ENCODE measurements around the gene ABCD3. TPM values are rescaled to one million over a fixed set of nuclear protein-coding genes. Genes with fewer than 3 reads are reported as not detected.
"Not testable (repeated sequence)": the region's sequence is repeated elsewhere in the genome, so short reads cannot be mapped to it uniquely, and the experiment has no call there.

The ABCD3 gene
- total RNA-seq, 1 donor from 2014 or later = 76.6 TPM

GRCh38 chr1:94428441-94428840 is 10.3 kb downstream of the ABCD3 start:
- intact Hi-C loops (cut with micrococcal nuclease) = no loop called here
- TF ChIP-seq CTCF (IDR thresholded peaks at IDR 0.05; ENCODE audit: borderline replicate concordance) = no peak
- Histone ChIP-seq H3K27ac (replicated peaks) (no peak overlapping the region), H3K27me3 (ENCODE audit: low read depth) (no peaks in the 10 kb centered on the region), H3K36me3 (no peaks in the 10 kb centered on the region), H3K9me3 (replicated peaks) (no peaks in the 10 kb centered on the region), H3K4me3 (no peak overlapping the region), H3K4me1 (peaks cover 68% of the 10 kb centered on the region)
- DNase-seq = no peak

- peaks cover 62% of the 10 kb centered on the region for H3K4me1 ChIP-seq
- intact Hi-C loops (cut with micrococcal nuclease); H3K4me3 ChIP-seq; DNase-seq; H3K27ac ChIP-seq (replicated peaks); H3K9me3 ChIP-seq (replicated peaks); H3K27me3 ChIP-seq (ENCODE audit: low read depth); H3K36me3 ChIP-seq: not testable (repeated sequence)
These were observed 10.8 kb downstream of the ABCD3 start for GRCh38 chr1:94428927-94429528.

- H3K4me3 ChIP-seq; intact Hi-C loops (cut with micrococcal nuclease); H3K27ac ChIP-seq (replicated peaks); DNase-seq; H3K27me3 ChIP-seq (ENCODE audit: low read depth); H3K9me3 ChIP-seq (replicated peaks); H3K36me3 ChIP-seq: not testable (repeated sequence)
- peaks cover 51% of the 10 kb centered on the region for H3K4me1 ChIP-seq
These were observed 11.9 kb downstream of the ABCD3 start for GRCh38 chr1:94430066-94430465.

GRCh38 chr1:94433866-94434265 is 15.7 kb downstream of the ABCD3 start:
- no peak overlapping the region for H3K4me3 ChIP-seq
- TF ChIP-seq CTCF (IDR thresholded peaks at IDR 0.05; ENCODE audit: borderline replicate concordance) = no peak
- no peak overlapping the region for H3K27ac ChIP-seq (replicated peaks)
- H3K4me1 ChIP-seq = peaks cover 22% of the 10 kb centered on the region
- no peaks in the 10 kb centered on the region for H3K27me3 ChIP-seq (ENCODE audit: low read depth)
- H3K9me3 ChIP-seq (replicated peaks) = peaks cover 11% of the 10 kb centered on the region
- intact Hi-C loops (cut with micrococcal nuclease) = no loop called here
- DNase-seq = no peak
- H3K36me3 ChIP-seq = peaks cover 5% of the 10 kb centered on the region

- peaks cover 18% of the 10 kb centered on the region for H3K4me1 ChIP-seq
- no peaks in the 10 kb centered on the region for H3K27me3 ChIP-seq (ENCODE audit: low read depth)
- TF ChIP-seq CTCF (IDR thresholded peaks at IDR 0.05; ENCODE audit: borderline replicate concordance) = no peak
- H3K27ac ChIP-seq (replicated peaks) = no peak overlapping the region
- intact Hi-C loops (cut with micrococcal nuclease) = no loop called here
- peaks cover 11% of the 10 kb centered on the region for H3K9me3 ChIP-seq (replicated peaks)
- peaks cover 5% of the 10 kb centered on the region for H3K36me3 ChIP-seq
- DNase-seq = no peak
- H3K4me3 ChIP-seq = no peak overlapping the region
These were observed 16.3 kb downstream of the ABCD3 start for GRCh38 chr1:94434365-94435045.

- no peak overlapping the region for H3K4me3 ChIP-seq
- intact Hi-C loops (cut with micrococcal nuclease) = no loop called here
- peaks cover 26% of the 10 kb centered on the region for H3K9me3 ChIP-seq (replicated peaks)
- peaks cover 5% of the 10 kb centered on the region for H3K36me3 ChIP-seq
- no peak for DNase-seq
- H3K4me1 ChIP-seq = peaks cover 10% of the 10 kb centered on the region
- no peak overlapping the region for H3K27ac ChIP-seq (replicated peaks)
- TF ChIP-seq CTCF (IDR thresholded peaks at IDR 0.05; ENCODE audit: borderline replicate concordance) = no peak
- no peaks in the 10 kb centered on the region for H3K27me3 ChIP-seq (ENCODE audit: low read depth)
These were observed 20.6 kb downstream of the ABCD3 start for GRCh38 chr1:94438692-94439276.

All from left ventricle myocardium inferior (tissue), 1 donor.